ENCODE data around the gene UPF1. TPM values are rescaled to one million over a fixed set of nuclear protein-coding genes. Genes with fewer than 3 reads are reported as not detected.

The UPF1 gene
- polyA plus RNA-seq, 2 of the 4 experiments (the other 2 are of a cell fraction) = 19.2 to 28.6 TPM

DNA sequence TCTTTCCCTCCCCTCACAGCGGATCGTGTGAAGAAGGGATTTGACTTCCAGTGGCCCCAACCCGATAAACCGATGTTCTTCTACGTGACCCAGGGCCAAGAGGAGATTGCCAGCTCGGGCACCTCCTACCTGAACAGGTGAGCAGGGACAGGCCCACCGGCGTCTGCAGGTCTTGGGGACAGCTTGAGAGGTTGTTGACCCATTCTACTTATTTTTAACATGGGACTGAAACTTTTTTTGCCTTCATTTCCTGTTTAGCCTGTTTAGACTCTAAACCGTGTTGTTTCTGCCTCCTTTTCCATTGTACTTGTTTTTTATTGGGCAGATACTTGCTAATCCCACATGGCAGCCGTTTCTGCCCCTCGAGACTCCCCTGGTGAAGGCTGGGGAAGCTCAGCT is 28.5 kb downstream of the UPF1 start:
- 87% methylated on average over 11 of the region's 11 CpGs for WGBS (ENCODE audit: missing lambda C conversion rate)
- no peaks in the 10 kb centered on the region for H3K4me1 ChIP-seq
- no peak for FAIRE-seq
- no peak for TF ChIP-seq CEBPB (IDR thresholded peaks at IDR 0.05)
- TF ChIP-seq, protein P1, sequence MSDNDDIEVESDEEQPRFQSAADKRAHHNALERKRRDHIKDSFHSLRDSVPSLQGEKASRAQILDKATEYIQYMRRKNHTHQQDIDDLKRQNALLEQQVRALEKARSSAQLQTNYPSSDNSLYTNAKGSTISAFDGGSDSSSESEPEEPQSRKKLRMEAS (IDR thresholded peaks at IDR 0.05) = no peak
- no peak for TF ChIP-seq KDM5A (IDR thresholded peaks at IDR 0.05)
- TF ChIP-seq, protein P2, sequence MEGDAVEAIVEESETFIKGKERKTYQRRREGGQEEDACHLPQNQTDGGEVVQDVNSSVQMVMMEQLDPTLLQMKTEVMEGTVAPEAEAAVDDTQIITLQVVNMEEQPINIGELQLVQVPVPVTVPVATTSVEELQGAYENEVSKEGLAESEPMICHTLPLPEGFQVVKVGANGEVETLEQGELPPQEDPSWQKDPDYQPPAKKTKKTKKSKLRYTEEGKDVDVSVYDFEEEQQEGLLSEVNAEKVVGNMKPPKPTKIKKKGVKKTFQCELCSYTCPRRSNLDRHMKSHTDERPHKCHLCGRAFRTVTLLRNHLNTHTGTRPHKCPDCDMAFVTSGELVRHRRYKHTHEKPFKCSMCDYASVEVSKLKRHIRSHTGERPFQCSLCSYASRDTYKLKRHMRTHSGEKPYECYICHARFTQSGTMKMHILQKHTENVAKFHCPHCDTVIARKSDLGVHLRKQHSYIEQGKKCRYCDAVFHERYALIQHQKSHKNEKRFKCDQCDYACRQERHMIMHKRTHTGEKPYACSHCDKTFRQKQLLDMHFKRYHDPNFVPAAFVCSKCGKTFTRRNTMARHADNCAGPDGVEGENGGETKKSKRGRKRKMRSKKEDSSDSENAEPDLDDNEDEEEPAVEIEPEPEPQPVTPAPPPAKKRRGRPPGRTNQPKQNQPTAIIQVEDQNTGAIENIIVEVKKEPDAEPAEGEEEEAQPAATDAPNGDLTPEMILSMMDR (IDR thresholded peaks at IDR 0.05) = no peak
- TF ChIP-seq GATA3 (IDR thresholded peaks at IDR 0.05; ENCODE audit: borderline replicate concordance) = no peak
- TF ChIP-seq RFX5 (IDR thresholded peaks at IDR 0.05) = no peak
- TF ChIP-seq, protein P3, sequence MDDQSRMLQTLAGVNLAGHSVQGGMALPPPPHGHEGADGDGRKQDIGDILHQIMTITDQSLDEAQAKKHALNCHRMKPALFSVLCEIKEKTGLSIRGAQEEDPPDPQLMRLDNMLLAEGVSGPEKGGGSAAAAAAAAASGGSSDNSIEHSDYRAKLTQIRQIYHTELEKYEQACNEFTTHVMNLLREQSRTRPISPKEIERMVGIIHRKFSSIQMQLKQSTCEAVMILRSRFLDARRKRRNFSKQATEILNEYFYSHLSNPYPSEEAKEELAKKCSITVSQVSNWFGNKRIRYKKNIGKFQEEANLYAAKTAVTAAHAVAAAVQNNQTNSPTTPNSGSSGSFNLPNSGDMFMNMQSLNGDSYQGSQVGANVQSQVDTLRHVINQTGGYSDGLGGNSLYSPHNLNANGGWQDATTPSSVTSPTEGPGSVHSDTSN (IDR thresholded peaks at IDR 0.05) = no peak
- no peak for TF ChIP-seq CBX2 (IDR thresholded peaks at IDR 0.05; ENCODE audit: borderline replicate concordance, low read depth)
- no peak for TF ChIP-seq FOSL2 (IDR thresholded peaks at IDR 0.05)
- no peak for TF ChIP-seq FOSL2 (CRISPR knock-in tag; IDR thresholded peaks at IDR 0.05)
- TF ChIP-seq TFCP2L1 (CRISPR knock-in tag; IDR thresholded peaks at IDR 0.05) = no peak
- TF ChIP-seq, protein P4, sequence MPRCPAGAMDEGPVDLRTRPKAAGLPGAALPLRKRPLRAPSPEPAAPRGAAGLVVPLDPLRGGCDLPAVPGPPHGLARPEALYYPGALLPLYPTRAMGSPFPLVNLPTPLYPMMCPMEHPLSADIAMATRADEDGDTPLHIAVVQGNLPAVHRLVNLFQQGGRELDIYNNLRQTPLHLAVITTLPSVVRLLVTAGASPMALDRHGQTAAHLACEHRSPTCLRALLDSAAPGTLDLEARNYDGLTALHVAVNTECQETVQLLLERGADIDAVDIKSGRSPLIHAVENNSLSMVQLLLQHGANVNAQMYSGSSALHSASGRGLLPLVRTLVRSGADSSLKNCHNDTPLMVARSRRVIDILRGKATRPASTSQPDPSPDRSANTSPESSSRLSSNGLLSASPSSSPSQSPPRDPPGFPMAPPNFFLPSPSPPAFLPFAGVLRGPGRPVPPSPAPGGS (IDR thresholded peaks at IDR 0.05) = no peak
- no peak for TF ChIP-seq JUN (IDR thresholded peaks at IDR 0.05)
- TF ChIP-seq HOXA7 (CRISPR knock-in tag; IDR thresholded peaks at IDR 0.05) = no peak
- no peak for TF ChIP-seq TP53 (CRISPR knock-in tag; IDR thresholded peaks at IDR 0.05)
- no peak for TF ChIP-seq NPAS2 (CRISPR knock-in tag; IDR thresholded peaks at IDR 0.05; ENCODE audit: borderline replicate concordance)
- TF ChIP-seq, protein P5, sequence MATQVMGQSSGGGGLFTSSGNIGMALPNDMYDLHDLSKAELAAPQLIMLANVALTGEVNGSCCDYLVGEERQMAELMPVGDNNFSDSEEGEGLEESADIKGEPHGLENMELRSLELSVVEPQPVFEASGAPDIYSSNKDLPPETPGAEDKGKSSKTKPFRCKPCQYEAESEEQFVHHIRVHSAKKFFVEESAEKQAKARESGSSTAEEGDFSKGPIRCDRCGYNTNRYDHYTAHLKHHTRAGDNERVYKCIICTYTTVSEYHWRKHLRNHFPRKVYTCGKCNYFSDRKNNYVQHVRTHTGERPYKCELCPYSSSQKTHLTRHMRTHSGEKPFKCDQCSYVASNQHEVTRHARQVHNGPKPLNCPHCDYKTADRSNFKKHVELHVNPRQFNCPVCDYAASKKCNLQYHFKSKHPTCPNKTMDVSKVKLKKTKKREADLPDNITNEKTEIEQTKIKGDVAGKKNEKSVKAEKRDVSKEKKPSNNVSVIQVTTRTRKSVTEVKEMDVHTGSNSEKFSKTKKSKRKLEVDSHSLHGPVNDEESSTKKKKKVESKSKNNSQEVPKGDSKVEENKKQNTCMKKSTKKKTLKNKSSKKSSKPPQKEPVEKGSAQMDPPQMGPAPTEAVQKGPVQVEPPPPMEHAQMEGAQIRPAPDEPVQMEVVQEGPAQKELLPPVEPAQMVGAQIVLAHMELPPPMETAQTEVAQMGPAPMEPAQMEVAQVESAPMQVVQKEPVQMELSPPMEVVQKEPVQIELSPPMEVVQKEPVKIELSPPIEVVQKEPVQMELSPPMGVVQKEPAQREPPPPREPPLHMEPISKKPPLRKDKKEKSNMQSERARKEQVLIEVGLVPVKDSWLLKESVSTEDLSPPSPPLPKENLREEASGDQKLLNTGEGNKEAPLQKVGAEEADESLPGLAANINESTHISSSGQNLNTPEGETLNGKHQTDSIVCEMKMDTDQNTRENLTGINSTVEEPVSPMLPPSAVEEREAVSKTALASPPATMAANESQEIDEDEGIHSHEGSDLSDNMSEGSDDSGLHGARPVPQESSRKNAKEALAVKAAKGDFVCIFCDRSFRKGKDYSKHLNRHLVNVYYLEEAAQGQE (IDR thresholded peaks at IDR 0.05) = no peak
- TF ChIP-seq POLR2A (IDR thresholded peaks at IDR 0.05; ENCODE audit: low read length) = no peak
- TF ChIP-seq POLR2AphosphoS2 (conservative IDR thresholded peaks at IDR 0.05; ENCODE audit: low read length) = no peak
- no peak for TF ChIP-seq PHF8 (IDR thresholded peaks at IDR 0.05; ENCODE audit: borderline replicate concordance, low read depth)
- H3K9me3 ChIP-seq = no peaks in the 10 kb centered on the region
- H3K27ac ChIP-seq = no peak overlapping the region
- POLR2A ChIA-PET = no interaction called here
- no peak overlapping the region for H3K4me2 ChIP-seq
- CTCF ChIA-PET = interaction anchor here (0.6 to 4.7 kb wide), 4 partner anchors 13 to 409 kb away, joined by 3 to 43 read pairs (median 4); no protein-coding TSS in a partner anchor
- ATAC-seq = no peak
- DNase-seq (ENCODE audit: low read depth in 1 of 2, low spot score in 1 of 2) = no peak
- H3K4me3 ChIP-seq = no peak overlapping the region

DNA sequence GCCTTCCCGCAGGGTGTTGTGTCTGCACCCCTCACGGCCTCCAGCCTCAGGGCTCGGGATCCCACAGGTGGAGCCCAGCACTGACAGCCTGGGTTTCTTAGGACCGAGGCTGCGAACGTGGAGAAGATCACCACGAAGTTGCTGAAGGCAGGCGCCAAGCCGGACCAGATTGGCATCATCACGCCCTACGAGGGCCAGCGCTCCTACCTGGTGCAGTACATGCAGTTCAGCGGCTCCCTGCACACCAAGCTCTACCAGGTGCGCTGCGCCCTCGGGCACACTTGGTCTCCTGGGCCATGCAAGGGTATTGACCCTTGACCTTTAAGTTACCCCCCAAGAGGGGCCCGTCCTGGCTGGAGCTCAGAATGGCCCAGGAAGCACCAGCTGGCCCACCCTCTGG is 29.0 kb downstream of the UPF1 start:
- Histone ChIP-seq H3K4me3 (no peak overlapping the region), H3K27ac (no peak overlapping the region), H3K4me2 (no peak overlapping the region), H3K9me3 (no peaks in the 10 kb centered on the region), H3K4me1 (no peaks in the 10 kb centered on the region)
- 93% methylated on average over 12 of the region's 17 CpGs for WGBS (ENCODE audit: missing lambda C conversion rate)
- ATAC-seq (no peak), FAIRE-seq (no peak), DNase-seq (ENCODE audit: low read depth in 1 of 2, low spot score in 1 of 2) (no peak)
- ChIA-PET POLR2A (no interaction called here), CTCF (interaction anchor here (0.6 to 4.7 kb wide), 4 partner anchors 14 to 410 kb away, joined by 3 to 43 read pairs (median 4); no protein-coding TSS in a partner anchor)
- TF ChIP-seq, protein P6, sequence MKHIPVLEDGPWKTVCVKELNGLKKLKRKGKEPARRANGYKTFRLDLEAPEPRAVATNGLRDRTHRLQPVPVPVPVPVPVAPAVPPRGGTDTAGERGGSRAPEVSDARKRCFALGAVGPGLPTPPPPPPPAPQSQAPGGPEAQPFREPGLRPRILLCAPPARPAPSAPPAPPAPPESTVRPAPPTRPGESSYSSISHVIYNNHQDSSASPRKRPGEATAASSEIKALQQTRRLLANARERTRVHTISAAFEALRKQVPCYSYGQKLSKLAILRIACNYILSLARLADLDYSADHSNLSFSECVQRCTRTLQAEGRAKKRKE (CRISPR knock-in tag; IDR thresholded peaks at IDR 0.05; ENCODE audit: low read depth) = no peak
- TF ChIP-seq, protein P1 (IDR thresholded peaks at IDR 0.05) = no peak
- no peak for TF ChIP-seq EHMT2 (IDR thresholded peaks at IDR 0.05; ENCODE audit: low read depth)
- no peak for TF ChIP-seq EP300 (IDR thresholded peaks at IDR 0.05)
- no peak for TF ChIP-seq ZSCAN20 (CRISPR knock-in tag; IDR thresholded peaks at IDR 0.05)
- TF ChIP-seq, protein P7, sequence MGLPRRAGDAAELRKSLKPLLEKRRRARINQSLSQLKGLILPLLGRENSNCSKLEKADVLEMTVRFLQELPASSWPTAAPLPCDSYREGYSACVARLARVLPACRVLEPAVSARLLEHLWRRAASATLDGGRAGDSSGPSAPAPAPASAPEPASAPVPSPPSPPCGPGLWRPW (IDR thresholded peaks at IDR 0.05) = no peak
- no peak for TF ChIP-seq JUNB (IDR thresholded peaks at IDR 0.05)
- no peak for TF ChIP-seq EHF (CRISPR knock-in tag; IDR thresholded peaks at IDR 0.05)
- TF ChIP-seq RFX5 (IDR thresholded peaks at IDR 0.05) = no peak

Measured in A549 (cell line).